GM21447 (cell line): ENCODE measurements around the gene BTBD6.
A peak's percentile ranks its signal among the peaks of the same experiment; 100 is the strongest.

Experiments used
- ATAC-seq: cut with Tn5 transposase; IDR thresholded peaks from one replicate; pipeline ENCODE4 v1.9.1; 2021; ENCODE audit not compliant: unreplicated experiment

Gene BTBD6

DNA sequence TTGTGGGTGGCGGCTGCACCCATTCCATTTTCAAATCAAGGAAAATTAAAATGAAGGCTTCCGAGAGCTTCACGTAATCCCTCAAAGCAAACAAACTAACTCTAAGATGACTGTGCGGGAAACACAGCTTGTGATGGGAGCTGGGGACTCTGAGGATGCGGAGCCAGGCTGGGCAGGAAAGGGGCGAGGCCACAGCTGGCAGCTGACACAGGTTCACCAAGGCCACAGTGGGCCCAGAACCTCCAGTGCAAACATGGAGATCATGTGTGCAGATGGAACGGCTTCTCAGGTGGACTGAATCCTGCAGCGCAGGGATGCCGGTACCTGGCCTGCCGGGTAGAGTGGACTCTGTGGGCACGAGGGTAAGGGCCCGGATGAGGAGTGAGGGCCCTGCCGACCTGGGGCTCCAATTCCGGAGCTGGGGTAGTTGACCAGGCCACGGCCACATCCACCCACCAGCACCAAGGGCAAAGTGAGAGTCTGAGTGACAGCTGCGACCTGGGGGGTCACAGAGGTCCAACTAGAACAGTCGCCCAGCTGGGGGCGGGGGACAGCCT, 19.2 kb upstream of the BTBD6 start:
- no peak for ATAC-seq

- ATAC-seq = no peak
Measured at GRCh38 chr14:105240811-105241576, 7.3 kb upstream of the BTBD6 start.

DNA sequence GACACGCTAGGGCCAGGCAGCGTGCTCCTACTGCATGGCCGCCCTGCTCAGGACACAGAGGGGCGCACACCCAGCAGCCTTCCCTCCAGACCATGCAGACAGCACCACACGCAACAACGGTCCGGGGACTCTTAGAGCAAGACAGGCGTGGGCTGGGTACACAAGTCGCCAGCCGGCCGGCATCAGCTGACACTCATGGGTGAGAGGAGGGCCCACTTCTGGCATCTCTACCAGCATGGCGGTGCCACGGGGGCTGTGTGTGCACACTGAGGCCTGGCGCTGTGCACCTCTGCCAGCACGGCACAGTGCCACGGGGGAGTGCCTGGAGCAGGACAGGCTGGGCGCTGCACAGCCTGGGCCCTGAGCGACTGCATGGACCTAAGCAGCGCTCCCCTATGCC, 6.7 kb upstream of the BTBD6 start:
- ATAC-seq = no peak

DNA sequence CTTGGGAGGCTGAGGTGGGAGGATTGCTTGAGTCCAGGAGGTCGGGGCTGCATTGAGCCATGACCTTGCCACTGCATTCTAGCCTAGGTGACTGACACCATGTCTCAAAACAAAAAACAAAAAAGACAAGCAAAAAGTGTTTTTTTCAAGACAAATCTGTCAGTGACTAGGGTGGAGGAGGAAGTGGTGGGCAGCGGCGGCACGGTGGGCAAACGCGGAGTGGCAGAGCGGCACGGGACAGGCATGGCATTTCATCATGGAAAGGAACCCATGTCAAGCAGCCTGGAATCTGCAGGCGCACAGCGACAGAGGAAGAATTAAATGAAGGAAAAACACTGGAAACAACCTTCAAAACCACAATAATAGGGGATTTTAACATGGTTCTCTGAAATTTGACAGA, 4.0 kb upstream of the BTBD6 start:
- ATAC-seq = no peak

- no peak for ATAC-seq
Measured at GRCh38 chr14:105247026-105247425, 1.3 kb upstream of the BTBD6 start.

DNA sequence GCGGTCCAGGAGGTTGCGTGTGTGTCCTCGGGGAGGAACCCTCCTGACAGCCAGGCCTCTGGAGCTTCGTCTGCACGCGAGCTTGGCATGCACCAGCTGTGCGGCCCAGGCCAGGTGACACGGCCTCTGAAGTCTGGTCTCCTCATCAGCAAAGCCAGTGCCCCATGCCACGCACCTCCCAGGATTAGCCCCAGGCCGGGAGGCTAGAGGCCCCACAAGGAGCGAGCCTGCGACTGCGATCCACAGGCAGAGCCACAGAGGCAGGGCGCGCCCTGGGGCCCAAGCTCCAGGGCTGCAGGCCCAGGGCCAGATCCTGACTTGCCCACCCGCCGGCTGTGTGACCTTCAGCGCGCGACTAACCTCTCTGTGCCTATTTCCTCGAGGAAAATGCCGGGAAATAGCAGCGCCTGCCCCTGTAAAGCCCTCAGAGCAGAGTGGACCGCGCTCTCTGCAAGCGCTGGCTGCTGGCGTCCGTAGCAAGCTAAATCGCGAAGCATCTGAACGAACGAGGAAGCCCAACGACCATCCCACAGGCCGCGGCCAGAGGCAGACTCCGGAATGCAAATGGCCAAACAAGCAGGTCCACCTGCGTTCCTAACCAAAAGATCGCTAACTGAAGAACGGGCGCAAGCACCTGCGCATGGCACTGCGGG, 492 bp upstream of the BTBD6 start:
- peak; percentile 10 for ATAC-seq

DNA sequence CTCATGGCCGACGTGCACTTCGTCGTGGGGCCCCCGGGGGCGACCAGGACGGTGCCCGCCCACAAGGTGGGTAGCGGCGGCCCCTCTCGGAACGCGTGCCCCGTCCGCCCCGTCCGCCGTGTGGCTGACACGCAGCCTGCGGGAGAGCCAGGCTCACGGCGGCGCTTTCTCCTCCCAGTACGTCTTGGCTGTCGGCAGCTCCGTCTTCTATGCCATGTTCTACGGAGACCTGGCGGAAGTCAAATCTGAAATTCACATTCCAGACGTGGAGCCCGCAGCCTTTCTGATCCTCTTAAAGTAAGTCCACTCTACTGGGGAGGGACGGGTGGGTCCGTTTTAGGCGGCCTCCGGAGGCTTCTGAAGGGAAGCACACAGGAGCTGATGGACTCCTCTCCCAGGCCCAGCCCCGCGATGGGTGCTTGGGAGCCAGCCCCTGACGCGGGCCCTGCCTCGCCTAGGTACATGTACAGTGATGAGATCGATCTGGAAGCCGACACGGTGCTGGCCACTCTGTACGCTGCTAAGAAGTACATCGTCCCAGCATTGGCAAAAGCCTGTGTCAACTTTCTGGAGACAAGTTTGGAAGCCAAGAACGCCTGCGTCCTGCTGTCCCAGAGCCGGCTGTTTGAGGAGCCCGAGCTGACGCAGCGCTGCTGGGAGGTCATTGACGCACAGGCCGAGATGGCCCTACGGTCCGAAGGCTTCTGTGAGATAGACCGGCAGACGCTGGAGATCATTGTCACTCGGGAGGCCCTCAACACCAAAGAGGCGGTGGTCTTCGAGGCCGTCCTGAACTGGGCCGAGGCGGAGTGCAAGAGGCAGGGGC, 1.1 kb downstream of the BTBD6 start:
- ATAC-seq = no peak

- no peak for ATAC-seq
Measured at GRCh38 chr14:105250008-105250366, 1.7 kb downstream of the BTBD6 start.

- no peak for ATAC-seq
Measured at GRCh38 chr14:105250986-105251385, 2.7 kb downstream of the BTBD6 start.

DNA sequence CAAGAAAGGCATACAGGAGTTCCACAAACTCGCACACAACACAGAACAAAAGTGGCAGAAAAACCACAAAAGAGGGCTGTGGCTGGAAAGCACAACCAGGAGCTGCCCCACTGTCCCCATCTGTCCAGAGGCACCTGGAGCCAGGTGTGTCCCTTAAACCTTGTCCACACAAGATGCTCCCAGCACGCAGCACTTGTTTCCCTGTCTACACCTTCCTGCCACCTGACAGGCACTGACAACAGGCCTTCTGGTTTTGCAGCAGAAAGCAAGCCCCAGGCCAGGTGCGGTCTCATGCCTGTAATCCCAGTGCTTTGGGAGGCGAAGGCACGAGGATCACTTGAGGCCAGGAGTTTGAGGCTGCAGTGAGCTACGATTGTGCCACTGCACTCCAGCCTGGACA, 3.6 kb downstream of the BTBD6 start:
- no peak for ATAC-seq

- no peak for ATAC-seq
Measured at GRCh38 chr14:105252552-105253328, 4.4 kb downstream of the BTBD6 start.

DNA sequence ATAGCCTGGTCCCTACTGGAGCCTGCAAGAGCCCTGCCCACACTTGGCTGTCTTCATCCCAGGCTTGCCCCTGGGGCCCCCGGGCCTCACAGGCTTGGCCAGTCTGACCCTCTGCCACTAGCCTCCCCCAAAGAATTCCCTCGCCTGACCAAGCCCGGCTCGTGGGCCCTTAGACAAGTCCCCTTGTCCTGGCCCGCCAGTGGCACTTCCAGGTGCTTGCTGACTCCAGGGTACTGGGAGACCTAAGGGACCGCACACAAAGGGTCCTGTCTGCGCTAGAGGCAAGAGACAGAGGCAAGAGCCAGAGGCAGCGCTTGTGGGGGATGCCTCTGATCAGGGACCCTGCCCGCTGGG, 5.0 kb downstream of the BTBD6 start:
- no peak for ATAC-seq

GRCh38 chr14:105255021-105255507, 6.7 kb downstream of the BTBD6 start:
- ATAC-seq = no peak

DNA sequence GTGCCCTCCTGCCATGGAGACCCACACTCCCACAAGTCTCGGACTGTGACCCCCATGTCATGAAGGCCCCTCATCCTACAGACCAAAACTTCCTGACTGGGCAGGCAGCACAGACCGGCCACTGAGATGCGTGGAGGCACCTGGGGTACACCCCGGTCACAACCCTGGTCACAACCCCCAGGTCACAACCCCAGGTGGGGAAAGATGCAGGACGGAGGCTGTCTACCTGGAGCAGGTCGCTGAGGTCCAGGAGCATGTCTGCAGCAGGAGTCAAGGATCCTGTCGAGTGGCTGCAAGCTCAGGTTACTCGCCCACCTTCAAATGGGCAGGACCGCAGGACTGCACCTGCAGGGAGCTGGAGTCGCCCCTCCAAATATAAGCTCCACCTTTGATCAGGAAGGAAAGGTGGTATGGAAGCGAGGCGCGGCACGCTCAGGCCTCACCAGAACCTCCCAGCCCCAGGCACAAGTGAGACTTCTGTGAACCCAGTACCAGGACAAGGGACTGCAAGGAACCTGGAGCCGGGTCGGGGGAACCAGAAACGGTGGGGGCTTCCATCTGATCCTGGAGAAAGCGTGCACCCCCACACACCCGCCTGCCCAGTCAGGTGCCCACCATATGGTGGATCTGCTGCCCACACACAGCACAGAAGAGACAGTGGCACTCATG, 8.1 kb downstream of the BTBD6 start:
- ATAC-seq = no peak

DNA sequence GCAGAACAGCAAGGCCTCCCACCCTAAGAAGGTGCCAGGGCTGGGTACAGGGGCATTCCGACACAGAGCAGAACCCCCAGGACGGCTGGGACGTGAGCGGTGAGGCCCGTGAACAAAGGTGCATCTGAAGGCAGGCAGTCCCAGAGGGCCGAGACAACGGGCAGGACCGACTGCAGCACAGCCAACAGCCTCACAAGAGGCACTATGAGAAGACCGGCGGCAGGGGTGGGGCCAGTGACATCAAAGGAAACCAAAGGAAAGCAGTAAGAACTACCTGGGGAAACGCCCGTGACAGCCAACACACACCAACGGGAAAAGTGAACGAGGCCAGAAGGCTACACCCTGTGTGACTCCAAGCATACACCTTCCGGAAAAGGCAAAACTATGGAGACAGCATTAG, 9.1 kb downstream of the BTBD6 start:
- ATAC-seq = no peak

DNA sequence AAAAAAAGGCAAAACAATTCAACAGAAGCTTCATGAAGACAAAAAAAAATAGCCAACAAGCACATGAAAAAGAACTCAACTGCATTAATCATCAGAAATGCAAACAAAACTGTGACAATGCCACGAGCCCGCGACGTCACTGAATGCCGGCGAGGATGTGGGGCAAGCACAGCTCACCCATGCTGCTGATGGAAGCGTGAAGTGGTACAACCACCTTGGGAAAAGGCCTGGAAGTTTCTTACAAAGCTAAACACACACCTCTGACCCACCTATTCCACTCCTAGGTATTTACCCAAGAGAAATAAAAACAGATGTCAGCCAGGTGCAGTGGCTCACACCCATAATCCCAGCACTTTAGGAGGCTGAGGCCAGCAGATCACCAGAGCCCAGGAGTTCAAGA, 10.5 kb downstream of the BTBD6 start:
- no peak for ATAC-seq

DNA sequence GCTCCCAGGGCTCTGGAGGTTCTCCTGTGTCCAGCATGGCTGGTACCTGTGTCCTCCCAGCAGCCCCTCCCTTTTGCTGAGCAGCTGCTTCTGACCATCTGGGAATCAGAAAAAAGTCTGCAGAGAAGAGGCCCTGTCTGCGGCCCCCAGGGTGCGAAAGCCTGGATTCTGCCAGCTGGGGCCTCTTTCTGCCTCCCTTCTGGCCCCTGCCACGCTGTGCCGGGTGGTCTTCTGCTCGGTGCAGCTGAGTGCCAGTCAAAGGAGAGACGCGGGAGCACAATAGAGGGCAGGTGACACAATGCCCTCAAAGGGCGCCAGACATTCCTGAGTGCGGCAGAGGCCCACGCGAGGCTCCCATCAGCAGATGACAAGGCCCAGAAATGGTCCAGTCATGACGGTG, 12.6 kb downstream of the BTBD6 start:
- no peak for ATAC-seq

DNA sequence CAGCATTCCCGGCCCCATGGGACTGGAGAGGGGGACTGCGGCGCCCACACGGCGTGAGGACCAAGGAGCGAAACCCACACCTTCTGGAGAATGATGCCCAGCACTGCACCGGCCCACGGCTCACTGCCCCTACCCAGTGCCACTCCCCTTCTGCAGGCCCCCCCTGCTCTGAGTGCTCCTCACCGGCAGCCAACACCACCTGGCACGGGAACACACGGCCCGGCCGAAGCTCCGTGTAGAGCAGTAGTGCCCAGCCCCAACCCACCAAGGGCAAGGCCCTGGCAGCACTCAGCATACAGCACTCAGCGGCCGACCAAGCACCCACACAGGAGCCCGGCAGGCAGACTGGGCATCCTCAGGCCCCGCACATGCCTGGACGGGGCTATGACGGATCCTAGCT, 13.4 kb downstream of the BTBD6 start:
- no peak for ATAC-seq

DNA sequence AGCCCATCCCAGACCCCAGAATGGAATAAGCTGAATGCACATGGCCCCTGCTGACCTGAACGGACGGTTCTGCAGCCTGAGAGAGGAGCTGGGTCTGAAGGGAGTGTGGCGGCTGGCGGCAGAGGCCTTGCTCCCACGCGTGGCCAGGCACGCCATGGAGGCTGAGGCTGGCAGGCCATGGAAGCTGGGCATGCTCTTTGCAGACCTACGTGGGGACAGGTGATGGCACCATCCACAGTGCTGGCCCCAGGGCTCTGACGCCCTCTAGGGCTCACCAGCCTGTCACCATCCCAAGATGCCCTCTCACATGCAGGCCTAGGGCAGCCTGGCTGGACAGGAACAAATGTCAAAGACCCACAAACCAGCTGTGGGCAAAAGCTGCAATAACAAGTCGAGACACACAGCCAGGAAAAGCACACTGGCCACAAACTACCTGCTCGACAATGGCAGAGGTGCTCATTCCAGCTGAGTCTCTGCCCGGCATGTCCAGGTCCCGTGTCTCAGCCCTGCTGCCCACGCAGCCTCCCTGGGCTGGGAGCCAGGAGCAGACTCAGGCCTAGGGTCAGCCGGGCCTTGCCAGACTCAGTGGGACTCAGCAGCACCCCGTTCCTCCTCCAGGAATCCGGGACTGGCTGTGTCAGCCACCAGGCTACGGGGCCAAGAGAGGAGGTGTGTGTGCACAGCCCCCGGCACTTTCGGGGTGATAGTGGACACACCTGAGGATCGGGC, 19.7 kb downstream of the BTBD6 start:
- no peak for ATAC-seq
